NCI-H748 treated with DMSO at 0.1 percent for 48 hours (cell line): Measurements from ENCODE around the gene ST6GAL2.
A peak's percentile ranks its signal among the peaks of the same experiment; 100 is the strongest.

Experiments
- DNase-seq: peaks from one replicate; lab custom pipeline; 2025; lab: John Stamatoyannopoulos, UW

Gene ST6GAL2

DNA sequence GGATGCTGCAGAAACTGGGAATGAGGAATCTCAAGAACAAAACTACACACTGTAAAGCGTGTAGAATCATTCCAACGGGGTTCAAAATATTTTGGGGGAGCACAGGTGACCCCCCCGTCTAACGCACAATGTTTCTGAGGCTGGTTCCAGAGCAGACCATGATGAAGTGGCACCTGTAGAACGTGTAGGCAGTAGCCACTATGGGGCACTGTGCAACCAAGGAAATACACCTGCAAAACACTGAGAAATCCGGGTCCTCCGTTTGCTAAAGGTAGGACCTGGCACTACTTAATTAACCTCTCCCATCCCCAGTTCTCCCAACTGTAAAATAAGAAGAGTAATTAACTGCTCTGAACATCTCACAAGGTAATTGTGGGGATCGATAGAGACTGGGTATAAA lies 22.6 kb downstream of the ST6GAL2 start:
- no peak for DNase-seq

DNA sequence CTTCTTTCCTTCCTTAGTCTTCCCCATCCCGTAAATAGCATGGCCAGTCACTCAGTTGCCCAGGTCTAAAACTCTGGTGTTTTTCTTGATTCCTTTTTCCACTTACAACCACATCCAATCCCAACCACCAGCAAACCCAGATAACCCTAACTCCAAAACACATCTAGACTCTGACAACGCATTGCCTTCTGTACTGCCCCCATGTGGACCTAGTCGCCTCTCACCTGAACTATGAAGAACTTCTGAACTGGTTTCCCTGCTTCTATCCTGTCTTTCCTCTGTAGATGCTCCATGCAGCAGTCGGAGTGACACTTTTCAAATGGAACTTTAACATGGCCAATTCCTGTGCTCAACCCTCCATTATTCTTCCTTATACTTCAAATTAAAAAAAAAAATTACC lies 26.5 kb downstream of the ST6GAL2 start:
- DNase-seq: no peak

- DNase-seq: no peak
Measured at GRCh38 chr2:106858810-106859209, 27.2 kb downstream of the ST6GAL2 start.

DNA sequence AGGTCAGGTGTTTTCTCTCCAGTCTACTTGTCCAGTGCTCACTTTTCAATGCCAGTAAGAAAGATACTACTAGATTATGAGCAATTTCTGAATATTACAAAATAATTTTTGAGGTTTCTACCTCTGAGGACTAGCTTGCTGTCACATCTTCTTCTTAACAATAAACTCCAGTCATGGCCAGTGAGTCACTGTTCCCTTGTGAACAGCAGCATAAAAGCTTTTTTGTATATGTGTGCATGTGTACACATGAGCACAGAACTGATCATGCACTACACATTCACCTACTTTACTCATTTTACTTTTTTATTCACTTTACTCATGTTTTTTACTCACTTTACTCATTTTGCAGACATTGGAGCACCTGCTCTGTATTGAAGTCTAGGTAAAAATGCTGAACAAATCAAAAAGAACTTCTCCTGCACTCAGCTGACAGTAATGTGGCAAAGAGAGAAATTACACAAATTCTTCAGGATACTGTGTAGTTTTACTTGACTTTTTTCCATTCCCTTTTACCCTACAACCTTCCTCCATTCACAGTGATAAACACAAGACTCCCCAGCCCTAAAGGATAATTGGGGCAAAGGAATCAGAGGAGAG lies 28.0 kb downstream of the ST6GAL2 start:
- no peak for DNase-seq

DNA sequence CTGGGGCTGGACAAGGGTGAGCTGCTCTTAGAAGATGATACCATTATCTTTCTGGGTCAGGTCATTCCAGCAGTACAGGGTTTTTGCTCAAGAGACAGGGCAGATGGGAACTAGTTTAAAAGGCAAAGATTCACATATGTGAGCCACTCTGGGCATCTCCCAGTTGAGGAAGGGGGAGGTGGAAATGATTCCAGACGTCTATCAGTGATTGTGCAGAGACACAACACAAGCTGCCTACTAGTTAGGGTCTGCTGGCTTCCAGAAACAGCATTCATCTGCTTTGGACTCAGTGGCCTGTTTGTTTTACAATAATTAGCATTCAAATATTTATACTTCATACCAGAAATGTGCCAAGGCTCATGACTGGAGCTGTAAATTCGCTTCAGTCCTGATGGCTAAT lies 32.3 kb downstream of the ST6GAL2 start:
- DNase-seq: no peak

DNA sequence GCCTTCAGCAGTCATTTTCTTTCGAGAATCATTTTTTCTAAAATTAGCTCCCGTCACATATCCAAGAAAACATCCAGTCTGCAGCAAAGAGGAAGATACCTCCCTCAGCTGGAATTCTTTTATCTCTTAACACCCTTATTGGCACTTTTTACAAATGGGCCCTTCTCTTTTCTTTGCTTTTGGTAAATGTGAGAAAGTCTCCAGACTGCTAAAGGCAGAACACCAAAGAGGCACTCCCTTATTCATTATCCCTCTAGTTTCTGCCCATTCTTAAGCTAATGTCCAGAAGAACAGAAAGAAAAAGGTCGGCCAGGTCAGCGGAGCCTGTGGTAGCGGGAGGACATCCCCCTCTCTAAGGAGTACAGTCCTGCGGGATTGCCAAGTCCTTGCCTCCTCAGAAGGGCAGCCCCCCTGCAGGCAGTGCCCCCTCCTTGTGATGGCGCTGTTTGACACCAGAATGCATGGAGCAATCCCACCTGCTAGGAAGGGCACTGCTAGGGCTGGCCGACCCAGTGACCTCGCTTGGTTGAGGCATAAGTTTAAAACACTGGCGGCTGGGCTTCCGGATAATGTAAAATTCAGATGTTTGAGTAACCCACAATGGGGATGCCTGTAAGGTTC lies 34.0 kb downstream of the ST6GAL2 start:
- no peak for DNase-seq

- DNase-seq: no peak
Measured at GRCh38 chr2:106851087-106851874, 34.7 kb downstream of the ST6GAL2 start.

DNA sequence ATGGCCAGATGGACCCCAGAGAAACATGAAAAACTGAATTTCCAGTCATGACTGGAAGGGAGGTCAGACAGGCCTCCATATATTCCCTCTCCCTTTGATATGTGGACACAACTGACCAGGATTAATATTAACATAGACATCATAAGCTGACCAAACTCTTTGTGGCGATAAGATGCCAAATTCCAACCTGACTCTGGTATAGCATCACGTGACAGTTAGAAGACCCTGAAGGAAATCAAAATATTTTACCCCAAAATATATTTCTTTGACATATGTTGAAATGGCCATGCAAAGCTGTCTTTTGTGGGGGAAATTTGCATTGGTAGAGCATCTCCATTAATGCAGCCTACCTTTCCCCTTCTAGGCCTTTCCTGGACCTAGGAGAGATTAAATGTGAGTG lies 36.7 kb downstream of the ST6GAL2 start:
- no peak for DNase-seq

DNA sequence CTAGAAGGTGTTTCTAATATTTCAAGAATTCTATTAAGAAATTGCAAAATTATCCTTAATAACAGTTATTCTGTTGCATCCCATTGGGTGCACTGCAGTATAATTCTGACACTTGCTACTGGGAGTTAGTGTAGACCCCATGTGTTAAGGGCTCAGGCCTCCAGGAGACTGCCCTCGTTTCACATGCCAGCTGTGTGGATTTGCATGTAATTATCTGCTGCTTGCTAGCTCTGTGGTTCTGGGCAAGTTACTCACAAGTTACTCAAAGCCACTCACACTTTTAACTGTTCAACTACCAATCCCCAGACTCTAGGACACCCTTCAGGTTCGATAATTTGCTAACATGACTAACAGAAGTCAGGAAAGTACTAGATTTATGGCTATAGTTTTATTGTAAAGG lies 38.6 kb downstream of the ST6GAL2 start:
- no peak for DNase-seq

GRCh38 chr2:106845716-106846115 lies 40.3 kb downstream of the ST6GAL2 start:
- no peak for DNase-seq

DNA sequence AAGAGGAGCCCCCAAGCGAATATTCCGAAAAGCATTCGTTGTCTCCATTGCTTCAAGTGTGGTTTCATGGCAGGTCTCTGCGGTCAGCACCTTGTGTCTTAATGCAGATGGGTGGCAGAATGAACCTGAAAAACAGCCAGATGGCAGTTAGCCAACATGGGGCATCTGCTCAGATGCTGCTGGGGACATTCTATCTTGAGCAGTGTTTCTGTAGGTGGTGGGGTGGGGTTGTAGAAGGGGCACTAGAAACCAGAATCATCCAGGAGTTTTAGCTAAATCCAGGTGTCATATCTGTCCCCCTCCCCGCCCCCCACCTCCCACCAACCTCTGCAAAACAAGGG lies 42.1 kb downstream of the ST6GAL2 start:
- no peak for DNase-seq

GRCh38 chr2:106843001-106843909 lies 42.7 kb downstream of the ST6GAL2 start:
- no peak for DNase-seq

- no peak for DNase-seq
Measured at GRCh38 chr2:106841886-106842645, 43.9 kb downstream of the ST6GAL2 start.

GRCh38 chr2:106840818-106841217 lies 45.1 kb downstream of the ST6GAL2 start:
- no peak for DNase-seq

DNA sequence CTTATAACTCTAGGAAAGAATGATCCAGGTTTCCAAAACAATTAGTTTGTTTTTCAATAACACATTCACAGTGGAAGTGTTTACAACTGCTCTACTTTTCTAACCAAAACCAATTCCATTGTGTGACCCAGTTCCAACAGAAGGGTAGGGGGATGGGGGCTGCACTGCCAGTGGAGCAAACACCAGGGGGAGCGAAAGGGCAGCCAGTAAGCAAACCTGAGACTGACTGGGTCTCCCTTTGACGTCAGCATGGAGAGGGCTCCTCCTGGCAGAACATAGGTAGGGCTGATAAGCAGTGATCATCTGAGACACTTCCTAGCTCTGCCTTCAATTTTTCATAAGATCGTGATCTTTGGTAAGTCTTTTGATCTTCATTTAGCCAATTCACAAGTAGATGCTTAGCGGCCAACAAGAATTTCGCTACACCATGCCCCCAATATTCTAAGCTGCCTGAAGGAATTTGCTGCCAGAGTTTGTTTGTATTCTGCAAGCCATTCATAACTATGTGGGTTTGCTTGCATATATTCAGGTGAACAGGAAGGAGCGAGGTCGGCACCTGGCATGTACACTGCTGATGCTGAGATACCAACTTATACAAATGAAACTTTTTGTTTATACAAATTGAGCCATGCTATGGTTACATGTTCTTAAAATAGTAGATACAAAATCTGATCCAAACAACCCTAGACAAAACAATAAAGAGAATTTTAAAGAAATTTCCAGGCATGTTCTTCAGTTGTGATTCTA lies 45.9 kb downstream of the ST6GAL2 start:
- DNase-seq: peak; percentile 4

GRCh38 chr2:106833256-106833655 lies 52.7 kb downstream of the ST6GAL2 start:
- DNase-seq: no peak

DNA sequence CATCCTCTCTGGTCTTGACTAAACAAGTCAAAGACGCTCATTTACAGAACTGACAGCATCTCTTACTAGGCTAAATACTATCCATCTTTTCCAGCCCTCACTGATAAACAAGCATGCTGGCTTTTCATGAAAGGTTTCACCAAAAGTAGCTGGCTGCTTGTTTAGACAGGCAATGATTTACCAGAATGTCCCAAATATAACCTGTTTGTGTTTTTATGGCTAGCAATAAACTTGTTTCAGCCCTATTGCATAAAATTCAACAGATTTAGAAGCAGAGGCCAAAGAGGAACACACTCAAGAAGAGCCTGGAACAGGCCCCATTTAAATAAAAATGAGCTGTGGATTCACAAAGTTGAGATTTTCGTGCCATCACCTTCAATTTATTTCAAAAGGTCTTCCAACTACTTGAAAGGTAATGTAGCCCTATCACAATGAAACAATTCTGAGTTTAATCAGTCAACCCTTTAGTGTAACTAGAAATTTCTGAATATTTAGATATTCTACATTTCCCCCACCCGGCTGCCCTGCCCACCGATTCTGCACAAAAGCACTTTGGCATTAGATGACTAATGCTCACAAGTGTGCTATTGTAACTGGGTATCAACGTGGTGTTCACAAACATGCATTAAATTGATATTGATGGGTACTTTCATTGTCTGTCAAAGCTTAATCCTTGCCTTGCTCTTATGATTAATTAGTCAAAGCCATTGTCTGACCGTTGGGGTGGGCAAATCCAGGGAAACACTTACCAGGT lies 54.0 kb downstream of the ST6GAL2 start:
- DNase-seq: no peak

- no peak for DNase-seq
Measured at GRCh38 chr2:106831241-106831640, 54.7 kb downstream of the ST6GAL2 start.

DNA sequence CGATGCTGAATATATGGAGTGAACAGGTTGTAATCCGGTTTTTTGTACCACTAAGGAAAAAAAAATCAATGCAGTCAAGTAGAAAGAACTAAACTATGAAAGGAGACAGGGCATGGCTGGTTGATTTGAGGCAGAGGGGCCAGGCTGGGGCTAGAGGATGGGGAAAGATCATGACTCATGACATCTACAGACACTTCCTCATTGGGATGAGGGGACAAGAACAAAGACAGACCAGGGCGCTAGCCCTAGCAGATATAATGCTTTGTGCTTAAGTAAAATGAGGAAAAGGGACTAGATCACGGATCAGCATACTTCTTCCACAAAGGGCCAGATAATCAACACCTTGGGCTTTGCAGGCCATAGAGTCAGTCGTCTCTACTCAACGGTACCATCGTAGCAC lies 55.8 kb downstream of the ST6GAL2 start:
- no peak for DNase-seq

- no peak for DNase-seq
Measured at GRCh38 chr2:106828119-106828518, 57.8 kb downstream of the ST6GAL2 start.
